ENCODE results near the gene MAP4. TPM values are rescaled to one million over a fixed set of nuclear protein-coding genes. Genes with fewer than 3 reads are reported as not detected.

MAP4 gene
- total RNA-seq, 1 experiment from 2014 or later: 137 TPM

DNA sequence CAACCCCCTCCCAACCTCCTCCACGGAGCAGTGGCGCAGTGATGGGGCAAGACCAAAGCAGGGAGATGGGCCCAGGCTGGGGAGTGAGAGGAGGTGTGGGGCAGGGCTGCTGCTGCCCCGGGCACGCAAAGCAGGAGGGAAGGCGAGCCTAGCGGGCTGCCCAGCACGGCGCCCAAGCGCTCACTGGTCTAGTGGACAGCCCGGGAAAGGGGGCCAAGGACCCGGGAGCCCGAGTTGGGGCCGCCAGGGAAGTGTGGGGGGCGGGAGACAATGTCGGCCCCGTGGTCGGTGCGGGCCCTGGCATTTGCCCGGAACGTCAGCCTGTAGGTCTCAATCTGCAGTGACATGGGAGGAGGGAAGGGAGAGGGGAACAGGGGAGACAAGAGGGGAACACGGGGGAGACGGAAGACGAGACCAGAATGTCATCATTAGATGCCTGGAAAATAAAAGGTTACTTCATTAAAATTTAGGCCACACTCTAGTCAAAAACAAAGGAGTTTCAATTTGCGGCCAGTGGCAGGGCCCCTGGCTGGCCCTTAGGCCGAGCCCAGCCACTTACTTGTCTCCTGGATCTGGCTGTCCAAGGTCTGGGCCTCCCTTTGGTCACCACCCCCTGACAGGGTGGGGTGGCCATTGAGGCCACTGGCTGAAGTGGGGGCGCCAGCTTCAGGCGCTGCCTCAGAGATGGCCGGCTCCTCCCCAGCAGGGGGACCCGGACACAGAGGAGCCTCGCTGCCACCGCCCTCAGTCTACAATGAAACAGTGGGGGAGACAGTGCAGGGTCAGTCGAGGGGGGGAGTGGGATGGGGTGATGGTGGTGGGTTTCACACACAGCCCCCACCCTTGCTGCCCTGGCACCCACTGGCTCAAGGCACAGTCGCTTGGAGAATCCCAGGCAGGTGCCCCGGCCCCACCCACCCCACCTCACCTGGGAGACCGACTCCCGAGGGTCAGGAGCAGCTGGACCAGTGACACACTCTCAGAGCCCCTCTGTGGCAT is 163.3 kb downstream of the MAP4 start:
- no peaks in the 10 kb centered on the region for H3K9me3 Mint-ChIP-seq (ENCODE audit: unreplicated experiment)
- H3K4me3 Mint-ChIP-seq (ENCODE audit: unreplicated experiment): peak overlapping the region; percentile 16
- Histone ChIP-seq H3K27me3 (replicated peaks; ENCODE audit: control insufficient read depth, insufficient read depth, low read length) (no peaks in the 10 kb centered on the region), H3K9me3 (no peaks in the 10 kb centered on the region), H3K36me3 (ENCODE audit: control insufficient read depth, insufficient read depth, low read length) (peaks cover 1% of the 10 kb centered on the region), H3K4me1 (no peaks in the 10 kb centered on the region), H3K4me3 (ENCODE audit: low read depth, low read length) (no peak overlapping the region)
- H3K4me1 Mint-ChIP-seq (ENCODE audit: low read depth, unreplicated experiment): no peaks in the 10 kb centered on the region
- TF ChIP-seq, protein P1, sequence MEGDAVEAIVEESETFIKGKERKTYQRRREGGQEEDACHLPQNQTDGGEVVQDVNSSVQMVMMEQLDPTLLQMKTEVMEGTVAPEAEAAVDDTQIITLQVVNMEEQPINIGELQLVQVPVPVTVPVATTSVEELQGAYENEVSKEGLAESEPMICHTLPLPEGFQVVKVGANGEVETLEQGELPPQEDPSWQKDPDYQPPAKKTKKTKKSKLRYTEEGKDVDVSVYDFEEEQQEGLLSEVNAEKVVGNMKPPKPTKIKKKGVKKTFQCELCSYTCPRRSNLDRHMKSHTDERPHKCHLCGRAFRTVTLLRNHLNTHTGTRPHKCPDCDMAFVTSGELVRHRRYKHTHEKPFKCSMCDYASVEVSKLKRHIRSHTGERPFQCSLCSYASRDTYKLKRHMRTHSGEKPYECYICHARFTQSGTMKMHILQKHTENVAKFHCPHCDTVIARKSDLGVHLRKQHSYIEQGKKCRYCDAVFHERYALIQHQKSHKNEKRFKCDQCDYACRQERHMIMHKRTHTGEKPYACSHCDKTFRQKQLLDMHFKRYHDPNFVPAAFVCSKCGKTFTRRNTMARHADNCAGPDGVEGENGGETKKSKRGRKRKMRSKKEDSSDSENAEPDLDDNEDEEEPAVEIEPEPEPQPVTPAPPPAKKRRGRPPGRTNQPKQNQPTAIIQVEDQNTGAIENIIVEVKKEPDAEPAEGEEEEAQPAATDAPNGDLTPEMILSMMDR (IDR thresholded peaks at IDR 0.05; ENCODE audit: insufficient read depth in 1 of 2, low read depth in 1 of 2, low read length in 1 of 2, severe bottlenecking in 1 of 2, unreplicated experiment in 1 of 2): no peak
- H3K27ac Mint-ChIP-seq (ENCODE audit: unreplicated experiment): peak overlapping the region; percentile 22
- no peak for DNase-seq
- intact Hi-C loops (cut with micrococcal nuclease; ENCODE audit: unreplicated experiment): loop anchor here (5.0 kb wide), 1 partner anchor 139 kb away; no protein-coding TSS in a partner anchor
- ChIA-PET CTCF (interaction anchor here (0.8 kb wide), 1 partner anchor 299 kb away, joined by 7 read pairs; no protein-coding TSS in a partner anchor), POLR2A (no interaction called here)
- H3K36me3 Mint-ChIP-seq (ENCODE audit: insufficient read depth, unreplicated experiment): peaks cover 95% of the 10 kb centered on the region
- no TSS peak for BruUV-seq (replicated peaks)
- H3K27me3 Mint-ChIP-seq (ENCODE audit: insufficient read depth, unreplicated experiment): no peaks in the 10 kb centered on the region

DNA sequence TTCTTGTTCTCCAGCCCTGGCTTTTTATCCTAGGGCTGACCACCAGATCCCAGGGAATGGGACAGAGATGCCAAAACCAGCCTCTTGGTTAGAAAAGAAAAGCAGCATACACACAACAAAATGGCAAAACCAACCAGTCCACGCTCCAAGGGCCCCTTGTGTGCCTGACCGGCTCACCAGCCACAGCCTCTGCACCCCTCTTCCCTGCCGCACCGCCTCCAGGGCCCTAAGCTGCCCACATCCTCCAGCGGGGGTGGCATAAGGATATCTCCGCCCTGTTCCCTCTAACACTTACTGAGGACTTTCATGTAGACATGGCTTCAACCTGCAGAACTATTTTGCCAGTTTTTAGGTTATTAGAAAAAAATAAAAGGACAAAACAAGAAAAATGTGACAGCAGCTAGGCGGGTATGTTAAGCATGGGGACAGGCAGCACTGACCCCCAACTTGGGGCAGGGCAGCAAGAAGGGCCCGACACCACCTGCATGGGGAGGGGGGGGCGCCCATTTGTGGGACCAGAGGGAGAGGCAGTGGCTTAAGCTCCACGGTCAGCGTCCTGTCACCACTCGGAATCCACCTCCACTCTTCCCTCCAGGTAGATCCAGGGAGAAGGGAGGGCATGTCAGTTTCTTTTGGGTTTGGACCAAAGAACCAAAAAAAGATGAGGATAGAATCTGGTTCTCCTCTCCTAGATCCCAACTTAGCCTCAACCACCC is 164.2 kb downstream of the MAP4 start:
- no peaks in the 10 kb centered on the region for H3K4me1 ChIP-seq
- H3K27ac Mint-ChIP-seq (ENCODE audit: unreplicated experiment): peak overlapping the region; percentile 22
- no peak for DNase-seq
- H3K36me3 Mint-ChIP-seq (ENCODE audit: insufficient read depth, unreplicated experiment): peaks cover 95% of the 10 kb centered on the region
- TF ChIP-seq, protein P1 (IDR thresholded peaks at IDR 0.05; ENCODE audit: insufficient read depth in 1 of 2, low read depth in 1 of 2, low read length in 1 of 2, severe bottlenecking in 1 of 2, unreplicated experiment in 1 of 2): no peak
- H3K9me3 Mint-ChIP-seq (ENCODE audit: unreplicated experiment): no peaks in the 10 kb centered on the region
- CTCF ChIA-PET: no interaction called here
- no peaks in the 10 kb centered on the region for H3K27me3 ChIP-seq (replicated peaks; ENCODE audit: control insufficient read depth, insufficient read depth, low read length)
- no TSS peak for BruUV-seq (replicated peaks)
- POLR2A ChIA-PET: no interaction called here
- no peaks in the 10 kb centered on the region for H3K9me3 ChIP-seq
- peaks cover 1% of the 10 kb centered on the region for H3K36me3 ChIP-seq (ENCODE audit: control insufficient read depth, insufficient read depth, low read length)
- H3K4me3 Mint-ChIP-seq (ENCODE audit: unreplicated experiment): peak overlapping the region; percentile 16
- H3K4me1 Mint-ChIP-seq (ENCODE audit: low read depth, unreplicated experiment): no peaks in the 10 kb centered on the region
- no peaks in the 10 kb centered on the region for H3K27me3 Mint-ChIP-seq (ENCODE audit: insufficient read depth, unreplicated experiment)
- intact Hi-C loops (cut with micrococcal nuclease; ENCODE audit: unreplicated experiment): loop anchor here (5.0 kb wide), 1 partner anchor 140 kb away; no protein-coding TSS in a partner anchor
- H3K4me3 ChIP-seq (ENCODE audit: low read depth, low read length): no peak overlapping the region

All from Caco-2 (cell line).